Fibroblast of skin of right biceps (primary cell): ENCODE results near the gene ROR2.

Source experiments
- DNase-seq: peaks from one replicate; pipeline ENCODE4 v3.0.0-alpha.2; 2013

Gene ROR2

DNA sequence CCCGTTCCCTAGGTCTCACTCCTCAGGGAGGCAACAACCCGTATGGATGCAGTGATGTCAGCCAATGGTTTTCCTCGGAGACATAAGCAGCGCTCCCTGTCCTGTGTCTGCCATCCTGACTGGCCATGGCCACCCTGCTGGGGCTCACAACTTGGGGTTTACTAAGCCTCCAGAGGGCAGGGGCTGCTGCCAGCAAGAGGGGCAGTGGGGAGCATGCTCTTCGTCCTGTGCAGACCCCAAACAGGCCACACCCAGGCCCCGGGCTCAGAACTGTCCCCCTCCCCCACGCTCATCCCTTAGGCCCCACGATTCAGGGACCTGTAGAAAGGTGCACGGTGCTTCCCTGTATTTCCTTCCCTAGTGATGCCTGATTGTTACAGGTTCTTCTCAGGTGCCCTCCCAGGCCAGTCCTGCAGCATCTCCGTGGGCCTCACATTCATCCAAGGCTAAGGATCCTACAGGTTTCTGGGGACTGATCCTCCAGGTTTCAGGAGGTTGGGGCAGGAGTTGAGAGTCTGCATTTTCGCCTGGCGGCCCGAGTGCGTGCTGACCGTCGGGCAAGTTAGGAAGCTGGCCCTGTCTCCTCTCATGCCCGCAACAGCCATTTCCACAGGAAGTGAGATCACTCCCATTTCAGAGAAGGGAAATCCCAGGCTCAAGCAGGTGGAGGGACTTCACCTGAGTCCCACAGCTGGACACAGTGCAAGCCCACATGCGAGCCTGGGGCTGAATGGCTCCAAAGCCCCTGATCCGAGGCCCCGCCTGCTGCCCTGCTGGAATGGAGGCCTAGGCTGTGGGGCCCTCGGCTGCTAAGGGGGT is 217.6 kb downstream of the ROR2 start:
- DNase-seq = no peak

DNA sequence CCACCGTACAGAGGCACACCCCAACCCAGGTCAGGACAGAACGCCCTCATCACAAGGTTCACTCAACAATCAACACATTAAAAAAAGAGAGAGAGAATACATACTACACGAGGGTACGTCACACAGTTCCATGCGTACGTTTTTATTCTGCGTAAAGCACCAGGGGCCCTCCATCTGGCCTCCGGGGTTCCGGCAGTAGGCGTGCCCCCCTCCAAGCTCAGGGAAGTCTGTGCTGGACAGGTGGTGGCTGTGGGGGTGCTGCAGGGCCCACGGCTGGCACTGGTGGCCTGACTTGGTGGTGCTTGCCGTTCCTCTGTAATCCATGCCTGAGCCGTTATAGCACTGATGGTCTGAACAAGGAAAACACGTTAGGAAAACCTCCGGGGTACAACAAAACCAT is 219.2 kb downstream of the ROR2 start:
- no peak for DNase-seq

- DNase-seq = no peak
Measured at GRCh38 chr9:91729558-91729842, 220.5 kb downstream of the ROR2 start.

DNA sequence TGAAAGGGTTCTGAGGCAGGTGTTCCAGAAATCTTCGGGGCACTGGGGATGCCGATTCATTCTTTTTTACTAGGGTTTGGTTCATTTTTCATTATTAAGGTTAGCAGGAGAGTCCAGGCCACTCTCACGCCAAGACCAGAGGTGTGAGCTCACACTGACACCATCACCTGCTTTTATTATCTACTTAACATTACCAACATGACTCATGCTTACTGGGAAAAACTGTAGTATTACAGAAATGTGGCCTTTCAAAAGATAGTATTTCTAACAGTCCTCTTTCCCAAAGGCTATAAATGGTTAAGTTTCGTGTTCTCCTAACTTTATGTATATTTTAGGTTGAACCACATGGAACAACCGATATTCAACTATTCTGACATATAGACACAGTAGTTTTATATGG is 222.1 kb downstream of the ROR2 start:
- DNase-seq = no peak

- peak; percentile 49 for DNase-seq
Measured at GRCh38 chr9:91727316-91727861, 222.6 kb downstream of the ROR2 start.

DNA sequence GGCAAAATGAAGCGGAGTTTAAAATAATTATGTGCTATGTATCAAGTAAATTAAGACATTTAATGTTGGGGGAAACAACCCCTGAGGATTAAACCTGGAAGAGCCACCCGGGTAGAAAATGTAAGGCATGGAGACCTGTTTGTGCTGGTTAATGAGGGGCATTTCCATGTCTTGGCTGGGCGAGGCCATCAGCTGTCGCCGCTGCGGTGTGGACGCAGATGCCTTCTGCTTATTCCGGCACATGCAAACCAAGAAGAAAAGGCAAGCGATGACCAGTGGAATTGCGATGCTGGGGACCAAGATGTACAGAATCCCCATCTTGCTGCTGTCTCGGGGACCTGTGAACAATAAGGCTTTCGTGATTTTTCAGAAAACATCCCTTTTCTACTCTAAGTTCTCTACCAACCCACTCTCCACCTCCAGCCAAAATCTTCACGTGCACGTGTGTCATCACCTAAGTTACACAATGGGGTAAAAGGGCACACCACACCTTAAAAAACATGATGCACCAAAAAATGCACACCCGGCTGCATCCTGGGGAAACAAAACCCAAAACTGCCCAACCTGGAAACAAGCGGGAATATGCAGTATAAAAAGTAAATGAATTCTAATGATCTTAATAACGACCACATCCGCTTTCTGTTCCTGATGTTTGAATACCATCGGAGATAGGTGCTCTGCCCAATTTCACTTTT is 223.5 kb downstream of the ROR2 start:
- DNase-seq = no peak

DNA sequence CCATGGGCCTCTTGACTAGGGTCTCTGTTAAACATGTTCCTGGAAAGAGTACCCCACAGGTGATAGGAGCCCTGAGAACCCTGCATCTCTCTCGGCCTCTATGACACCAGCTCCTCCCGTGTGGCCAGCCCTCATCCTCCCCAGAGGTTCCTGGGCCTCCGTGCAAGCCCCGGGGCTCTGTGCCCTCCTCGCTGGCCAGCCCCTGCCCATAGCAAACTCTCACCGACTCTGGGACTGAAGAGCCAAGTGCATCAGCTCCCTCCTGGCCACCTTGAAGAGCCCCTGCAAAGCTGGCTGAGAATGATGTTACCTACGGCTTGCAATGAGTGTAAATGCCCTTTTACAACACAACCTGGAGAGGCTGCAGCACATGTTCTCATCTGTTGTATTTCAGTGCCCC is 224.4 kb downstream of the ROR2 start:
- no peak for DNase-seq

- DNase-seq = no peak
Measured at GRCh38 chr9:91724609-91725505, 225.2 kb downstream of the ROR2 start.

- DNase-seq = no peak
Measured at GRCh38 chr9:91724068-91724440, 226.0 kb downstream of the ROR2 start.

DNA sequence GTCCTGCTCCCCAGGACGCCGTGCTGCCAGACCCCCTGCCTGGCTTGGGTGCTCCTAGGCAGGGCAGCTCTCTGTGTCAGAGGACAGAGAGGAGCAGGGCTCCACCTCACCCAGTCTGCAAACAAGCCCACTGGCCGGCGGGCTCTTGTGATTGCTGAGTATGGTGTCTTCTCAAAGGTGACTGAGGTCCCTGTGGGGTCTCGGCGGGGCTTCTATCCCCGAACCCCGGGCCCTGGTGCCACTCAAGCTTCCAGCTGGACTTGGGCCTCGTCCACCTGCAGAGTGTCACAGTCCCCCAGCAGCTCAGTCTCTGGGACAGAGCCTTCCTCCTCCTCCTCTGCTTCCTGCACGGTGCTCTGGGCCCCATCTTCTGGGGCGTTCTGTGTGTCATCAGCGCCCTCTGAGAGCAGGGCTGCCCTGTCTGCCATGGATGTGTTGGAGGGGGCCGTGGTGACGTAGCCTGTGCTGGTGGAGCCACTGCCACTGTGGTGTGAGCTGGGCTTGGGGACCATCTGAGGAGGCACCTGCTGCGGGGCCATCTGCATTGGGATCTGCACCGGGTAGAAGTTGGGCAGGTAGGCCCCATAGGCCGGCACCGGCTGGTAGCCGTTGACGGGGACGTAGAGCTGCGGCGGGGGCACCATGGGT is 226.5 kb downstream of the ROR2 start:
- no peak for DNase-seq

- DNase-seq = no peak
Measured at GRCh38 chr9:91720751-91721705, 229.0 kb downstream of the ROR2 start.

DNA sequence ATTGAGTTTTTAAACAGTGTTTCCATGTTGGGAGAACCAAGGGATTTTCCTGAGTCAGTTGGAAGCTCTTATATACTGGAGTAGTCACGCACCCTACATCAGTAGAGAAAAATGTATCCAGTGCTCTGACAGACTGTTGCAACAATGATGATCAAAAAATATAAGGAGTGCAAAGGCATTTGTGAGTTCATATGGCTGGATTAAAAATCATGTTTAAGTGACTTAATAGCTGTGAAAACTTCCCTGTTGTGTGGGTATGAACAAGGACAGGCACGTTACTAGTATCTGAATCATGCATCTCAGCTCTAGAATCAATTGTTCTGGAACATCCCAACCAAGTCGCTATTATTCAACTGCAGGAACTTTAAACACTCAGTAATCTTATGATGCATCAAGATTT is 229.7 kb downstream of the ROR2 start:
- DNase-seq = peak; percentile 62

DNA sequence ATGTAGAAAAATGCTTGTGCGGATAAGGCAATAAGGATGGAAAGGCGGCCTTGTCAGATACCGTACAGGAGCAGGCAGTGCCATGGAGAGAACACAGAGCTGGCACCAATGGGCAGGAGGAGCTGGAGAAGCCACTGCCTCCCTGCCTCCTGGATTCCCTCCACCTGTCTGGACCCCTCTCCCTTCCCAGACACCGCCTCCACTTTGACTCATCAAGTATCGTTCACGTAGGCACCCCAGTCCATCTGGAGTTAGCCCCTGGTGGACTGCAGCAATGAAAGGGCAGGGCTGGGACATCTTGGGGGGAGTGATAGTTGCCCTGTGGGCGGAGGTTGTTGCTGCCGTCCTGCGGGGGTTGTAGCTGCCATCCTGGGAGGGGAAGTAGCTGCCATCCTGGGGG is 232.0 kb downstream of the ROR2 start:
- no peak for DNase-seq

DNA sequence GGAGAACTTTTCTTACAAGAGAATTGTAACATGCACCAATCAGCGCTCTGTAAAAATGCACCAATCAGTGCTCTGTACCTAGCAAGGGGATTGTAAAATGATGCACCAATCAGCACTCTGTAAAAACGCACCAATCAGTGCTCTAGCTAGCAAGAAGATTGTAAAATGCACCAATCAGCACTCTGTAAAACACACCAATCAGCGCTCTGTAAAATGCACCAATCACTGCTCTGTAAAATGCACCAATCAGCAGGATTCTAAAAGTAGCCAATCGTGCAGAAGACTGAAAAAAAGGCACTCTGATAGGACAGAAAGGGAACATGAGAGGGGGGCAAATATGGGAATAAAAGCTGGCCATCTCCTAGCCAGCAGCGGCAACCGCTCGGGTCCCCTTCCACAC is 233.2 kb downstream of the ROR2 start:
- no peak for DNase-seq

DNA sequence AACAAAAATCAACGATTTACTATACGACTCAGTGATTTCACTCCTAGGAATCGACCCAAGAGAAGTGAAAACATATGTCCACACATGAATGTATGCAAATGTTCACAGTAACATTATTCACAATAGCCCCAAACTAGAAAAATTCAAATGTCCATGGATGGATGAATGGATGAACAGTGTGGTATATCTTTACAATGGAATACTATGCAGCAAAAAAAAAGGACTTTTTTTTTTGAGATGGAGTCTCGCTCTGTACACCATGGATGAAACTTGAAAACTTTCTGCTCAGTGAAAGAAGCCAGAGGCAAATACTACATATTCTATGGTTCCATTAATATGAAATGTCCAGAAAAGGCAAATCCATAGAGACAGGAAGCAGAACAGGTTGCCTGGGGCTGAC is 233.8 kb downstream of the ROR2 start:
- no peak for DNase-seq

DNA sequence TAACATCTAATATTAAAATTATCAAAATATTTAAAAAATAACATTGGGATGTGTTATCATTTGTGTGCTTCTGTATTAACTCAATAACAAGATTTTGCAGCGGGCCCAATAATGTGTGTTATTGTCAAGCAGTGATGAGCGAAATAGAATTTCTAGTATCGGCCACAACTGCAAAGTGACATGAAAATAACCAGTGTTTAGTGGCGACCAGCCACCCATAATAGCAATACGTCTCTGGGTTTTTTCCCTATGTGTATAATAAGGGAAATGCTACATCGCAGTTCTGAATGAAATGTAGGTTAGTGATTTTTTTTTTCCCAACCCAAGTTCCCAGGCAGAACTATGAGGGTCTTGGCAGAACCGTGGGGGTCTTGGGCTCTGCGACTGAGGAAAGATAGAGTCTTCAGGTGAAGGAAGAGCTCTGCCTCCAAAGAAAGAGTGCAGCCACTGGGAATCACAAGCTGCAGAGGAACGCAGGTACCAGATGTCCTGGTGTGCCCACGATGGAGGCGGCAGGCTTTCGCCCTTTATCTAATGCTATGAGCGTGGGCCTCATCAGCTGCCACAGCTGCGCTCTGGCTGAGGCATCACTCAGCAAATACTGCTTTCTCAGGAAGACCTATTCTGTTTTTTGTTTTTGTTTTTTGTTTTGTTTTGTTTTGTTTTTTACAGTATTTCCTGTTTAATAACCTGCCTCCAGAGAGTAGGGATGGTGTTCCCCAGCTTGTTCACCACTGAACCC is 235.0 kb downstream of the ROR2 start:
- no peak for DNase-seq

DNA sequence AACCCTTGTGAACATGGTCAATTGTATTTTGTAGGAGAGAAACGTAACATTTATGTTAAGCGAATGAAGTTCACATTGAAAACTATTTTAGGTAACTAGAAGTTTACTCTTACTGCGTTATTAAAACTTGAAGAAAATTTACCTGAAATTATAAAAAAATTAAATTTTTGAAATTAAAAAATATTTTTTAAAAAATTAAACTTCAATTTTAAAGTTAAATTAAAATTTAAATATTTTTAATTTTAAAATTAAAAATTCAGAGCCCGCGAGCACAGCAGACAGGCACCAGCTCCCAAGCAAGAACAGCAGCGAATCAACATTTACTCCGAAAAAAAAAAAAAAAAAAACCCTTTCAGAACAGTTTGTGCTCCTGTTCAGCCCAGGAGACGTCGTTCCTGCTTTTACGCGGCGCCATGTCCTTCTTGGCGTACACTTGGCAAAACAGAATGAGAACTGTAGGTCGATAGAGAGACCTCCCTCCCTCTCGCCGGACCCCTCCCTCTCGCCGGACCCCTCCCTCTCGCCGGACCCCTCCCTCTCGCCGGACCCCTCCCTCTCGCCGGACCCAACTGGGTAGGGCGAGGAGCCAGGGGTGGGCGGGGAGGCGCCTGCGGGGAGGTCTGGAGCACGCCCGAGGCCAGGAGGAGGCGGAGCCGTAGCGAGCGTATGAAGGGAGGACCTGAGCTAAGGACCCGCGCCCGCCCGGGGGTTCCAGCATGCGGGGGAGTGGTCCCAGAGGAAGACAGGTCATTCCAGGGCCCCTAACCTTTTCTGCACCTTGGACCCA is 235.8 kb downstream of the ROR2 start:
- DNase-seq = peak; percentile 59

GRCh38 chr9:91712811-91713210 is 237.2 kb downstream of the ROR2 start:
- DNase-seq = no peak

DNA sequence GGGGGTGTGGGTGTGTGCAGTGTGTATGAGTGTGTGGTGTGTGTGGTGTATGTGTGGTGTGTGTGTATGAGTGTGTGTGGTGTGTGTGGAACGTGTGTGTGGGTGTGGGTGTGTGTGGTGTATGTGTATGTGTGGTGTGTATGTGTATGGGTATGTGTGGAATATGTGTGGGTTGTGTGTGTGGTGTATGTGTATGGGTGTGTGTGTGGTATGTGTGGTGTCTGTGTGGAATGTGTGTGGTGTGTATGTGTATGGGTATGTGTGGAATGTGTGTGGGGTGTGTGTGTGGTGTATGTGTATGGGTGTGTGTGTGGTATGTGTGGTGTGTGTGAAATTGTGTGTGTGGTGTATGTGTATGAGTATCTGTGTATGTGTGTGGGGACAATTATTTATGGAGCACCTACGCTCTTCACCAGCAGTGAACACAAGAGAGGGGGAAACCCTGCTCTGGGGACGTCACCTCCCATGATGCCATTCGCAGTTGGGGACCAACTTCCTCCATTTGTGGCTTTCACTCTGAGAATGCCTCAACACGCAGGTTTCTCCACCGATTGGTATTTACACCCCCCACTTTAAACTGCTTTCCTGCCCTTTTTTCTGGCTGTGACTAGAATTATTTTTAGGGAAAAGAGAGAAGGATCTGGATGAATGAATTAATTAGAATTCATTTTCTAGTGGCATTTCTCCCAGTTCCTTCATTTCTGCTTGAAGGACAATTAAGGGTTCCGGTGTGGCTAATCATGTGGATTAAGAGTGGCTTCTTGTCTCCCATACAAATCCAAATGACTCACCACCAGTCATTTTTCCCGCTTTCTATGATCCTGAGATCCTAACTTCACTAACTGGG is 238.1 kb downstream of the ROR2 start:
- peak; percentile 83 for DNase-seq
